LHCN-M2 (cell line): ENCODE measurements around the gene TRMT10C. TPM values are rescaled to one million over a fixed set of nuclear protein-coding genes. Genes with fewer than 3 reads are reported as not detected.

Source experiments
- total RNA-seq: library from RNA; depleted of rRNA; stranded (reverse); fragments of >200 nt; gene quantifications from 2 replicates; pipeline ENCODE4 v1.2.3, GENCODE V29; 2014; rRNA removed

Gene TRMT10C
- total RNA-seq, 1 experiment from 2014 or later = 37.5 TPM

Other genes with a start within 250 kb of the TRMT10C start
- gene IMPG2, start 241.3 kb upstream of the TRMT10C start, total RNA-seq = 0.19 and 0.23 TPM in 2 replicates
- gene SENP7, start 48.7 kb upstream of the TRMT10C start, total RNA-seq = 8.1 and 9.2 TPM in 2 replicates
- 75.9 and 82.5 TPM in 2 replicates for gene PCNP, start 12.3 kb downstream of the TRMT10C start, total RNA-seq
- 19.1 and 19.2 TPM in 2 replicates for gene ZBTB11, start 115.3 kb downstream of the TRMT10C start, total RNA-seq
- gene RPL24, start 124.8 kb downstream of the TRMT10C start, total RNA-seq = 965 and 1,197 TPM in 2 replicates
- 26.1 and 28.8 TPM in 2 replicates for gene CEP97, start 162.7 kb downstream of the TRMT10C start, total RNA-seq
- gene NXPE3, start 217.3 kb downstream of the TRMT10C start, total RNA-seq = 22.4 and 26.5 TPM in 2 replicates